T-helper 2 cell treated with Interferon-gamma antibody and Interleukin-4, amounts not matched to agents 100 ng/mL and 5 ng/mL, for 36 hours (primary cell): ENCODE results near the gene ATP1A3. TPM values are rescaled to one million over a fixed set of nuclear protein-coding genes. Genes with fewer than 3 reads are reported as not detected.

ENCODE experiments used
- intact Hi-C: fragments of 100-400 bp; cut with micrococcal nuclease; formaldehyde crosslinking; loops from one replicate; pipeline ENCODE4 v1.15.1; 2023
- total RNA-seq: library from RNA; stranded (reverse); gene quantifications from 2 replicates; pipeline ENCODE4 v1.2.3, GENCODE V29; 2022

ATP1A3 gene
- total RNA-seq, 1 donor from 2014 or later, result 2.3 TPM

- intact Hi-C loops, result no loop called here
These were observed 16.5 kb upstream of the ATP1A3 start for GRCh38 chr19:42010245-42011126.

DNA sequence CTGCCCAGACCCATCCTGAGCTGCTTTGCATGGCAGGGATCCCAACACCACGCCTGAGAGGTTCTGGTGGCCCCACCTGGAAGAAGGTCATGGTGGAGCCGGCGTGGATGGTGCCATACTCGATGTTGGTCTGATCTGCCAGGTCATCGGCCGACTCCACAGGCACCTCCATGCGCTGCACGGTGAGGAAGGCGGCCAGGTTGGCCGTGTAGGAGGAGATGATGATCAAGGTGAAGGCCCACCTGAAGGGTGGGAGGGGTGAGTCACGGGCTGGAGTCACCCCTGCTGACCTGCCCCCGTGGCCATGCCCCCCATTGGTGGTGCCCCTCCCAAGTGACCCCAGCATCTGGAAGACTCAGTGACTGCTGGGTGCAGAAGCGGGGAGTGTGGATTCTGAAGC lies 12.5 kb upstream of the ATP1A3 start:
- intact Hi-C loops, result no loop called here

GRCh38 chr19:42005504-42005903 lies 11.5 kb upstream of the ATP1A3 start:
- intact Hi-C loops, result no loop called here

- intact Hi-C loops, result no loop called here
These were observed 9.7 kb upstream of the ATP1A3 start for GRCh38 chr19:42003506-42004294.

- intact Hi-C loops, result no loop called here
These were observed 5.8 kb upstream of the ATP1A3 start for GRCh38 chr19:41999878-42000208.

DNA sequence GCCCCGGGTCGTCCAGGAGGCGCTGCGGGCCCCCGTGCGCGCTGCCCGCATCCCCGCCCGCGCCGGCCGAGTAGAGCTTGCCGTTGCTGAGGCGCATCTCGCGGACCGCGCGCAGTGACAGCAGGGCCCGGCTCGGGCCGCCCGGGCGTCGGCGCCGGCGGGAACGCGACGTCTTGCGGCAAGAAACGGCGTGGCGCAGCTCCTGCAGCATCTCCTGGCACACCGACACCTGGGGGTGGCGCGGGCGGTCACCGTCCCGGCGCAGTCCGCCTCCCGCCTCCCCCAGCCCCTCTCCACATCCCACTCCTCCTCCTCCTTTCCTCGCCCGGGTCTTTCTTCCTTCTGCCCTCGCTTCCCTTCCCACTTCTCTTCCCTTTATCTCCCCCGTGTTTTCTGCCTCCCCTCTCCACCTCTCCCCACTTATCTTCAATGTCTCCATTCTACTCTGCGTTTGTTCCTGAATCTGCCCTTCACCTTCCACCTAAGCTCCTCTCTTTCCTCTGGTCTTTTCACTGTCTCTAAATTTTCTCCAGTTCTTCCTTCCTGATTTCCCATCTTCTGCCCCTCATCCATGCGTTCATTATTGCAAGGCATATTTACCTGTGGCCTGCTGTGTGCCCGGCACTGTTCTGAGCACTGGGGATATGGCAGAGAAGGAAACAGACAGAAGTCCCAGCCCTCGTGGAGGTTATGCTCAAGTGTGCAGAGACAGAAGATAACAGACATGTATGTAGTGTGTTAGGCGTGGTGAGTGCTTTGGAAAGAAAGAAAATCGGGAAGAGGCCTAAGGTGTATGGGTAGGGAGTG lies 5.2 kb upstream of the ATP1A3 start:
- intact Hi-C loops, result no loop called here

GRCh38 chr19:41998246-41999020 lies 4.4 kb upstream of the ATP1A3 start:
- intact Hi-C loops, result no loop called here

DNA sequence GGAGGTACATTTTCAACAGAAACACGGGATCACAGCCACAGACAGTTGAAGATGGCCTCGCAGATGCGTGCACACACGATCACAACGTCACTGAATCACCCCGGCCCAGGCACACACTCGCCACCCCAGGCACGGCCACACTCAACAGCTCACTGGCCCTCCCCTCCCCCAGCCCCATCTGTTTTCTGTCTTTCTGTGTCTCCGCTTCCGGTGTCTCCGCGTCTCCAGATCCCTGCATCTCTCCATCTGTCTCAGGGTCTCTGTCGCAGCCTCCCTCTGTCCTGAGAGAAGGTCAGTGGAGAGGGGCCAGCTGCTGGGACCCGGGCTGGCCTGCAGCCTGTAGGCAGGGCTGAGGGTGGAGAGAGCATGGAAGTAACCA lies 3.8 kb upstream of the ATP1A3 start:
- intact Hi-C loops, result no loop called here

- intact Hi-C loops, result no loop called here
These were observed 3.3 kb upstream of the ATP1A3 start for GRCh38 chr19:41997121-41997850.

GRCh38 chr19:41995959-41996797 lies 2.1 kb upstream of the ATP1A3 start:
- intact Hi-C loops, result loop anchor here (2.0 kb wide), 1 partner anchor 37 kb away; the partner anchor contains the start of gene RABAC1

- intact Hi-C loops, result loop anchor here (2.0 to 5.0 kb wide), 2 partner anchors 36 to 82 kb away; partner anchors contain the start of genes RABAC1 and ZNF574
These were observed 1.2 kb upstream of the ATP1A3 start for GRCh38 chr19:41994994-41995958.

DNA sequence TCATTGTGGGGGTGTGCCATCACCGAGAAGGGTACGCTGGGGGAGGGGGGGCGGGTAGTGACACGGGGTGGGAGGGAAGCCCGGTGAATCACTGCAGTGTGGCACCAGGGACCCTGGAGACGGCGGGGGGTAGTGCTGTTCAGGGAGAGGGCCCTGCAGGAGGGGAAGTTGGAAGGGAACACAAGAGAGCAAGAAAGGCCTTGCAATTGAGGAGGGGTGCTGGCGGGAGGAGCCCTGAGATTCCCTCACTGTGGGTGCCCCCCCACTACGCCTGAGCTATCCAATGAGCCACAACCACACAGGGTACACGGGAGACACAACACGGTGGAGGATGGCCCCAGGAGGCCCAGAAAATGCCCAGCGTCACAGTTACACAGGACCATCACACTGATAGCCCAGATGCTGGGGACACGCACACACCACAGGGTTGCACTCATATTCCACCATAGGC lies 516 bp upstream of the ATP1A3 start:
- intact Hi-C loops, result loop anchor here (2.0 to 5.0 kb wide), 2 partner anchors 36 to 83 kb away; partner anchors contain the start of genes RABAC1 and ZNF574

DNA sequence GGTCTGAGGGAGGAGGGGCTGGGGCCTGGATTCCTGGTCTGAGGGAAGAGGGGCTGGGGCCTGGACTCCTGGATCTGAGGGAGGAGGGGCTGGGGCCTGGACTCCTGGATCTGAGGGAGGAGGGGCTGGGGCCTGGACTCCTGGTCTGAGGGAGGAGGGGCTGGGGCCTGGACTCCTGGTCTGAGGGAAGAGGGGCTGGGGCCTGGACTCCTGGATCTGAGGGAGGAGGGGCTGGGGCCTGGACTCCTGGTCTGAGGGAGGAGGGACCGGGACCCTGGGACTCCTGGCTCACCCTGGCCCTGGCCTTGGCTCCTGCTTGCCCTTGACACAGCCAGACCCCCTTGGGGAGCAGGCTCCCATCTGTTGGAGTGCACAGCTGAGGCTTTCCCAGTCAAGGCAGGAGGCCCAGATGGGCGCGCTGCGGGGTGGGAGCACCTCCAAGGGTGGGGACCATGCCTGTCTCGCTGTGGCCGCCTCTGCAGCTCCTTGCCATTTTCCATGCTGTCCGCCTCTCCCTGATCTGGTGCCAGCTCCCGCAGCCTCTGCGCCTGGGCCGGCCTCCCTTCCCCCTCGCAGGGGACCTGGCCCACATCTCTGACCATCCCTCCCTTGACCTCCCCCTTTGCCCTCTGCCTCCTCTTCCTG lies 2.0 kb downstream of the ATP1A3 start:
- intact Hi-C loops, result loop anchor here (5.0 kb wide), 1 partner anchor 85 kb away; the partner anchor contains the start of gene ZNF574

DNA sequence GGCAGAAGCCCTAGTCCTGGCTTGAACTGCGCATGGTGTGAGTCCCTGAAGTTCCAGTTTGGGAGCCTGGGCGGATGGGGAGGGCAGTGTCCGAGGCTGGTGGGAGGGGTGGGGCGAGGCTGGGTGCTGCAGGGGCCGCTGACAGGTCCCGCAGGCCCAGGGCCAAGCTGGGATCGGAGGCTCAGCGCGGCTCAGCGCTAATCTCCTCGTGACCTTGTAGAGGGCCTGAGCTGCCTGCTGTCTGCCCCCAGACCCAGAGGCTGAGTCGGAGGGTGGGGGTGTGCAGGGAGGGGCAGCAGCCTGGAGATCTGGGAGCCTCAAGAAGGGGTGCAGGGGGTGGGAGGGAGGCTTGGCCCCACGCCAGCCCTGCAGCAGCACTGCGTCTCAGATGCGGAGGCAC lies 3.0 kb downstream of the ATP1A3 start:
- intact Hi-C loops, result loop anchor here (5.0 kb wide), 1 partner anchor 86 kb away; the partner anchor contains the start of gene ZNF574

DNA sequence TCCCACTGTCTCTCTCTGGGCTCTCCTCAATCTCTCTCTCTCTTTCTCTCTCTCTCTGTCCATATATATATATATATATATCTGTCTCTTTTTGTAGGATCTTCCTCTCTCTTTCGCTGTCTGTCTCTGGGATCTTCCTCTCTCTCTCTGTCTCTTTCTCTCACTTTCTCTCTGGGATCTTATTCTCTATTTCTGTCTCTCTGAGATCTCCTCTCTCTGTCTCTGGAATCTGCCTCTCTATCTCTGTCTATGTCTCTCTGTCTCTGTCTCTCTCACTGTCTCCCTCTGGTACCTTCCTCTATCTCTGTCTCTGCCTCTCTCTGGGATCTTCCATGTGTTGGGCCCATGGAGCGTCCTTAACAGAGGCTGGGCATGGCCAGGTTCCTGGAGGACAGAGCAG lies 3.4 kb downstream of the ATP1A3 start:
- intact Hi-C loops, result loop anchor here (5.0 kb wide), 1 partner anchor 87 kb away; the partner anchor contains the start of gene ZNF574

- intact Hi-C loops, result loop anchor here (5.0 kb wide), 1 partner anchor 87 kb away; the partner anchor contains the start of gene ZNF574
These were observed 4.0 kb downstream of the ATP1A3 start for GRCh38 chr19:41990028-41990427.

- intact Hi-C loops, result no loop called here
These were observed 5.1 kb downstream of the ATP1A3 start for GRCh38 chr19:41988947-41989346.
